Measurements from ENCODE around the gene ZNF10.

- TF ChIP-seq, protein P1, sequence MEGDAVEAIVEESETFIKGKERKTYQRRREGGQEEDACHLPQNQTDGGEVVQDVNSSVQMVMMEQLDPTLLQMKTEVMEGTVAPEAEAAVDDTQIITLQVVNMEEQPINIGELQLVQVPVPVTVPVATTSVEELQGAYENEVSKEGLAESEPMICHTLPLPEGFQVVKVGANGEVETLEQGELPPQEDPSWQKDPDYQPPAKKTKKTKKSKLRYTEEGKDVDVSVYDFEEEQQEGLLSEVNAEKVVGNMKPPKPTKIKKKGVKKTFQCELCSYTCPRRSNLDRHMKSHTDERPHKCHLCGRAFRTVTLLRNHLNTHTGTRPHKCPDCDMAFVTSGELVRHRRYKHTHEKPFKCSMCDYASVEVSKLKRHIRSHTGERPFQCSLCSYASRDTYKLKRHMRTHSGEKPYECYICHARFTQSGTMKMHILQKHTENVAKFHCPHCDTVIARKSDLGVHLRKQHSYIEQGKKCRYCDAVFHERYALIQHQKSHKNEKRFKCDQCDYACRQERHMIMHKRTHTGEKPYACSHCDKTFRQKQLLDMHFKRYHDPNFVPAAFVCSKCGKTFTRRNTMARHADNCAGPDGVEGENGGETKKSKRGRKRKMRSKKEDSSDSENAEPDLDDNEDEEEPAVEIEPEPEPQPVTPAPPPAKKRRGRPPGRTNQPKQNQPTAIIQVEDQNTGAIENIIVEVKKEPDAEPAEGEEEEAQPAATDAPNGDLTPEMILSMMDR (IDR thresholded peaks at IDR 0.05), result peak; percentile 65 to 82 (median 78)
- TF ChIP-seq POLR2A (IDR thresholded peaks at IDR 0.05), result peak; percentile 33 to 37
Measured at GRCh38 chr12:133181238-133181959, 51.0 kb downstream of the ZNF10 start, which contains the start of gene ZNF268.

All from Peyer's patch (tissue), 4 donors.